K562 (cell line): ENCODE data around the gene SLC25A45. TPM values are rescaled to one million over a fixed set of nuclear protein-coding genes. Genes with fewer than 3 reads are reported as not detected.

Source experiments
- BMI1 ChIP-seq: fragments of 150-350 bp; IDR thresholded peaks from 2 replicates; pipeline ENCODE4 v1.6.1; 2014; ENCODE audit warnings: low read length
- CBX2 ChIP-seq: fragments of 200-600 bp; sonication (generic); IDR thresholded peaks from one replicate; pipeline ENCODE4 v1.6.1; 2012; ENCODE audit warnings: mild to moderate bottlenecking, low read length, inconsistent platforms; ENCODE audit not compliant: insufficient read depth, poor library complexity, severe bottlenecking
- FIP1L1 ChIP-seq: fragments of 200-400 bp; formaldehyde crosslinking; IDR thresholded peaks from 2 replicates; pipeline ENCODE4 v1.6.1; 2018; ENCODE audit warnings: mild to moderate bottlenecking, low read depth, low read length; ENCODE audit not compliant: poor library complexity, severe bottlenecking
- FOXA3 ChIP-seq, 2 experiments: fragments of 450-650 bp in 1 of 2; sonication (generic) in 1 of 2; formaldehyde crosslinking; IDR thresholded peaks in 1 of 2; conservative IDR thresholded peaks in 1 of 2; 2 replicates each; pipeline versions ENCODE4 v1.4.0 to v1.8.0; 2020 to 2022; ENCODE audit warnings: mild to moderate bottlenecking in 2 of 2, missing genetic modification reagents in 1 of 2
- GTF2F1 ChIP-seq: IDR thresholded peaks from 2 replicates; pipeline ENCODE4 v1.6.1; 2011; ENCODE audit warnings: low read depth, low read length, improper control_type of control experiment
- HEY1 ChIP-seq: fragments of 250-450 bp; sonication (Bioruptor Pico); IDR thresholded peaks from 2 replicates; pipeline ENCODE4 v1.5.0; 2020; ENCODE audit warnings: mild to moderate bottlenecking, moderate library complexity, borderline replicate concordance
- HNRNPUL1 ChIP-seq: fragments of 200-400 bp; formaldehyde crosslinking; IDR thresholded peaks from 2 replicates; pipeline ENCODE4 v1.6.1; 2017; ENCODE audit warnings: low read length
- IRF9 ChIP-seq: fragments of 450-650 bp; IDR thresholded peaks from 2 replicates; pipeline ENCODE4 v1.6.1; 2016; ENCODE audit warnings: missing biosample characterization, missing genetic modification characterization
- POLR3A ChIP-seq: IDR thresholded peaks from 2 replicates; pipeline ENCODE4 v1.6.1; 2011; ENCODE audit warnings: borderline replicate concordance, mild to moderate bottlenecking, moderate library complexity; ENCODE audit not compliant: insufficient read length, insufficient read depth; ENCODE audit errors: extremely low read depth
- RBFOX2 ChIP-seq: fragments of 200-400 bp; formaldehyde crosslinking; IDR thresholded peaks from 2 replicates; pipeline ENCODE4 v1.6.1; 2017; ENCODE audit warnings: low read depth, mild to moderate bottlenecking, low read length, moderate library complexity
- RNF2 ChIP-seq: sonication (generic); IDR thresholded peaks from 2 replicates; pipeline ENCODE4 v1.6.1; 2016
- SMARCA5 ChIP-seq: fragments of 450-650 bp; IDR thresholded peaks from 2 replicates; pipeline ENCODE4 v1.6.1; 2016
- SRSF3 ChIP-seq: fragments of 200-400 bp; formaldehyde crosslinking; IDR thresholded peaks from 2 replicates; pipeline ENCODE4 v1.6.1; 2016; ENCODE audit warnings: mild to moderate bottlenecking, low read length, moderate library complexity; ENCODE audit not compliant: insufficient read depth
- ZFX ChIP-seq: sonication (generic); formaldehyde crosslinking; IDR thresholded peaks from 2 replicates; pipeline ENCODE4 v1.8.0; 2022; ENCODE audit warnings: mild to moderate bottlenecking, missing genetic modification reagents, moderate library complexity
- ZNF24 ChIP-seq: fragments of 450-650 bp; IDR thresholded peaks from 2 replicates; pipeline ENCODE4 v1.6.1; 2016
- ZNF253 ChIP-seq: fragments of 250-450 bp; sonication (Bioruptor Pico); conservative IDR thresholded peaks from 2 replicates; pipeline ENCODE4 v1.6.1; 2021; ENCODE audit warnings: mild to moderate bottlenecking
- ZNF583 ChIP-seq: fragments of 250-450 bp; sonication (Bioruptor Pico); IDR thresholded peaks from 2 replicates; pipeline ENCODE4 v1.4.0; 2020
- ZNF589 ChIP-seq: fragments of 200-800 bp; sonication (Bioruptor generic); IDR thresholded peaks from 2 replicates; pipeline ENCODE4 v1.6.1; 2016; ENCODE audit warnings: low read depth, missing genetic modification characterization, missing compliant biosample characterization
- polyA plus RNA-seq, 8 experiments: library from polyadenylated mRNA; depleted of rRNA in 4 of 8; stranded (reverse) in 5 of 8; unstranded in 3 of 8; fragments of >200 nt; fragmentation: Nextera tagmentation in 2 of 8; fragmentation: Illumina TruSeq in 1 of 8; extraction: Ambion mirVana in 2 of 8; extraction: Trizol in 1 of 8; gene quantifications; 2 replicates each; pipeline versions ENCODE4 v1.2.1 to v1.2.3, GENCODE V29; 2011 to 2014; ENCODE audit warnings: inconsistent platforms in 1 of 8, missing spikeins in 1 of 8
- total RNA-seq, 7 experiments: library from RNA; depleted of rRNA in 6 of 7; stranded (reverse); fragments of >200 nt in 6 of 7; fragmentation: Illumina TruSeq in 2 of 7; extraction: Trizol in 2 of 7; gene quantifications; 2 replicates each; pipeline versions ENCODE4 v1.2.1 to v1.2.3, GENCODE V29; 2011 to 2021; ENCODE audit warnings: low replicate concordance in 1 of 7
- TF ChIP-seq, protein P1 (sequence below): fragments of 450-650 bp; IDR thresholded peaks from 2 replicates; pipeline ENCODE4 v1.6.1; 2016; ENCODE audit warnings: antibody characterized with exemption
- TF ChIP-seq, protein P2 (sequence below), 2 experiments: IDR thresholded peaks; 2 replicates each; pipeline ENCODE4 v1.6.1; 2012; ENCODE audit warnings: improper control_type of control experiment in 2 of 2, low read depth in 2 of 2, low read length in 2 of 2, borderline replicate concordance in 1 of 2

The SLC25A45 gene
- total and polyA plus RNA-seq, 9 of the 15 experiments (the other 6 are each of a cell fraction or from before 2014, with no cell fraction given) = 0.15 to 2.3 (median 0.68) TPM

GRCh38 chr11:65386307-65387140, 4.1 kb upstream of the SLC25A45 start, which contains the start of gene FRMD8 (continued):
- peak; percentile 92 for TF ChIP-seq RBFOX2
- TF ChIP-seq SMARCA5 = peak; percentile 13
- TF ChIP-seq, protein P1, sequence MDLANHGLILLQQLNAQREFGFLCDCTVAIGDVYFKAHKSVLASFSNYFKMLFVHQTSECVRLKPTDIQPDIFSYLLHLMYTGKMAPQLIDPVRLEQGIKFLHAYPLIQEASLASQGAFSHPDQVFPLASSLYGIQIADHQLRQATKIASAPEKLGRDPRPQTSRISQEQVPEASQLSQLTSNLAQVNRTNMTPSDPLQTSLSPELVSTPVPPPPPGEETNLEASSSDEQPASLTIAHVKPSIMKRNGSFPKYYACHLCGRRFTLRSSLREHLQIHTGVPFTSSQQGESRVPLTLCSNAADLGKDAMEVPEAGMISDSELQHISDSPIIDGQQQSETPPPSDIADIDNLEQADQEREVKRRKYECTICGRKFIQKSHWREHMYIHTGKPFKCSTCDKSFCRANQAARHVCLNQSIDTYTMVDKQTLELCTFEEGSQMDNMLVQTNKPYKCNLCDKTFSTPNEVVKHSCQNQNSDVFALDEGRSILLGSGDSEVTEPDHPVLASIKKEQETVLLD = no peak; the same call in none of the 2 replicates
- TF ChIP-seq ZNF253 (CRISPR knock-in tag) = no peak
- peak; percentile 77 for TF ChIP-seq ZFX
- peak; percentile 49; the same call in 1 of the 2 replicates for TF ChIP-seq ZNF589 (CRISPR knock-in tag)
- TF ChIP-seq SRSF3 = no peak
- TF ChIP-seq GTF2F1 = no peak
- TF ChIP-seq HEY1 (CRISPR knock-in tag) = no peak
- TF ChIP-seq BMI1 = no peak
- TF ChIP-seq CBX2 = no peak
- no peak for TF ChIP-seq HNRNPUL1
- 0 out of 2 replicates have a peak, but pooled peaks have one; percentile 65 for TF ChIP-seq IRF9 (tag)
- TF ChIP-seq RNF2 = peak; percentile 54
- 0 out of 4 replicates have a peak, but pooled peaks of 1 of the 2 experiments have one; percentile 43 for TF ChIP-seq FOXA3 (CRISPR knock-in tag; conservative IDR thresholded peaks at IDR 0.05 in 1 of 2, IDR thresholded peaks at IDR 0.05 in 1 of 2)
- TF ChIP-seq ZNF583 (CRISPR knock-in tag) = no peak; the same call in 1 of the 2 replicates
- no peak for TF ChIP-seq ZNF24
- TF ChIP-seq POLR3A = no peak
- peak; percentile 63 for TF ChIP-seq FIP1L1
- TF ChIP-seq, protein P2, sequence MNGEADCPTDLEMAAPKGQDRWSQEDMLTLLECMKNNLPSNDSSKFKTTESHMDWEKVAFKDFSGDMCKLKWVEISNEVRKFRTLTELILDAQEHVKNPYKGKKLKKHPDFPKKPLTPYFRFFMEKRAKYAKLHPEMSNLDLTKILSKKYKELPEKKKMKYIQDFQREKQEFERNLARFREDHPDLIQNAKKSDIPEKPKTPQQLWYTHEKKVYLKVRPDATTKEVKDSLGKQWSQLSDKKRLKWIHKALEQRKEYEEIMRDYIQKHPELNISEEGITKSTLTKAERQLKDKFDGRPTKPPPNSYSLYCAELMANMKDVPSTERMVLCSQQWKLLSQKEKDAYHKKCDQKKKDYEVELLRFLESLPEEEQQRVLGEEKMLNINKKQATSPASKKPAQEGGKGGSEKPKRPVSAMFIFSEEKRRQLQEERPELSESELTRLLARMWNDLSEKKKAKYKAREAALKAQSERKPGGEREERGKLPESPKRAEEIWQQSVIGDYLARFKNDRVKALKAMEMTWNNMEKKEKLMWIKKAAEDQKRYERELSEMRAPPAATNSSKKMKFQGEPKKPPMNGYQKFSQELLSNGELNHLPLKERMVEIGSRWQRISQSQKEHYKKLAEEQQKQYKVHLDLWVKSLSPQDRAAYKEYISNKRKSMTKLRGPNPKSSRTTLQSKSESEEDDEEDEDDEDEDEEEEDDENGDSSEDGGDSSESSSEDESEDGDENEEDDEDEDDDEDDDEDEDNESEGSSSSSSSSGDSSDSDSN (IDR thresholded peaks at IDR 0.05; ENCODE audit: borderline replicate concordance in 1 of 2, low read depth in 2 of 2, low read length in 2 of 2) = no peak
